K562 (cell line): ENCODE measurements around the gene LMO4. TPM values are rescaled to one million over a fixed set of nuclear protein-coding genes. Genes with fewer than 3 reads are reported as not detected.

Experiments used
- ATAC-seq: fragments of 200-7000 bp; cut with Tn5 transposase; 3 replicates; pipeline ENCODE4 v1.9.1; 2020; ENCODE audit warnings: moderate library complexity
- BruUV-seq: library from RNA; stranded (reverse); fragments of 400-500 nt; replicated peaks from 2 replicates; lab custom pipeline; 2021; lab: Mats Ljungman, UMichigan
- CTCF ChIA-PET: fragments of 300-600 bp; formaldehyde crosslinking; extraction: SDS; loops from one replicate; lab custom pipeline; 2021; ENCODE audit warnings: low intra/inter-chr PET ratio; lab: Yijun Ruan, JAX
- POLR2A ChIA-PET: fragments of 300-600, 350-650 bp; sonication (Branson Sonifier 250); formaldehyde crosslinking; extraction: SDS; loops from one replicate; lab custom pipeline; 2021; ENCODE audit warnings: antibody characterized with exemption, inconsistent platforms; lab: Yijun Ruan, JAX
- DNase-seq, 4 experiments: peaks; one replicate each; pipeline versions ENCODE4 v3.0.0 to v3.0.0-alpha.2; 2011 to 2018; ENCODE audit warnings: low spot score in 3 of 4, mixed read lengths in 3 of 4; ENCODE audit errors: extremely low read depth in 1 of 4
- FAIRE-seq: peaks from 2 replicates; lab custom pipeline; 2011; peaks lifted over from hg19 to GRCh38; lab: Jason Lieb, UNC
- H2AFZ ChIP-seq: 2 replicates; pipeline ENCODE4 v1.6.0; 2011; ENCODE audit warnings: low read depth, low read length, control low read depth, inconsistent platforms
- H3K27ac ChIP-seq: fragments of 200-600 bp; 3 replicates; pipeline ENCODE4 v1.8.0; 2011; ENCODE audit warnings: low read depth, mild to moderate bottlenecking, control low read depth, inconsistent platforms, low read length, moderate library complexity, mixed read lengths; ENCODE audit errors: extremely low read depth
- H3K27me3 ChIP-seq, 2 experiments: fragments of 300-600 bp in 1 of 2; 2 replicates in 1 of 2; 3 replicates in 1 of 2; pipeline versions ENCODE4 v1.6.0 to v1.8.0; 2011; ENCODE audit warnings: inconsistent platforms in 2 of 2, low read length in 2 of 2, mild to moderate bottlenecking in 1 of 2, mixed read lengths in 1 of 2, moderate library complexity in 1 of 2; ENCODE audit not compliant: control insufficient read depth in 2 of 2, insufficient read depth in 2 of 2
- H3K36me3 ChIP-seq: fragments of 300-600 bp; 3 replicates; pipeline ENCODE4 v1.8.0; 2011; ENCODE audit warnings: mild to moderate bottlenecking, low read length, inconsistent platforms; ENCODE audit not compliant: control insufficient read depth, insufficient read depth
- H3K4me1 ChIP-seq, 2 experiments: fragments of 200-600 bp in 1 of 2; replicated peaks in 1 of 2; 2 replicates in 1 of 2; 3 replicates in 1 of 2; pipeline versions ENCODE4 v1.5.1 to v1.8.0; 2011; ENCODE audit warnings: inconsistent platforms in 2 of 2, low read length in 2 of 2, mild to moderate bottlenecking in 1 of 2, mixed read lengths in 1 of 2, moderate library complexity in 1 of 2; ENCODE audit not compliant: control insufficient read depth in 2 of 2, insufficient read depth in 2 of 2
- H3K4me2 ChIP-seq: 2 replicates; pipeline ENCODE4 v1.6.1; 2011; ENCODE audit warnings: low read length, control low read depth, inconsistent platforms, mixed read lengths; ENCODE audit not compliant: insufficient read depth
- H3K4me3 ChIP-seq: fragments of 200-600 bp; sonication (generic), shearing (Covaris generic); 2 replicates; pipeline ENCODE4 v1.5.1; 2016; ENCODE audit warnings: control low read depth, inconsistent platforms
- H3K79me2 ChIP-seq: fragments of 200-600 bp; 3 replicates; pipeline ENCODE4 v1.8.0; 2011; ENCODE audit warnings: low read length, inconsistent platforms; ENCODE audit not compliant: control insufficient read depth, insufficient read depth
- H3K9ac ChIP-seq, 2 experiments: 2 replicates each; pipeline versions ENCODE4 v1.6.0 to v1.6.1; 2011; ENCODE audit warnings: low read depth in 2 of 2, low read length in 2 of 2, control low read depth in 1 of 2, inconsistent platforms in 1 of 2, mild to moderate bottlenecking in 1 of 2, mixed read lengths in 1 of 2; ENCODE audit not compliant: insufficient read depth in 1 of 2
- H3K9me1 ChIP-seq: one replicate; pipeline ENCODE4 v1.6.0; 2011; ENCODE audit warnings: inconsistent platforms, mild to moderate bottlenecking, low read length, moderate library complexity; ENCODE audit not compliant: control insufficient read depth, insufficient read depth
- H3K9me3 ChIP-seq: replicated peaks from 2 replicates; pipeline ENCODE4 v1.5.1; 2011; ENCODE audit warnings: low read depth, low read length, inconsistent platforms; ENCODE audit not compliant: control insufficient read depth, insufficient read depth
- H4K20me1 ChIP-seq: replicated peaks from 2 replicates; pipeline ENCODE4 v1.6.1; 2011; ENCODE audit warnings: low read length, inconsistent platforms, mixed read lengths; ENCODE audit not compliant: control insufficient read depth, insufficient read depth
- CCAR2 ChIP-seq: fragments of 200-400 bp; formaldehyde crosslinking; IDR thresholded peaks from 2 replicates; pipeline ENCODE4 v1.6.1; 2017; ENCODE audit warnings: mild to moderate bottlenecking, low read depth, low read length
- GATA2 ChIP-seq: sonication (generic); formaldehyde crosslinking; IDR thresholded peaks from 2 replicates; pipeline ENCODE4 v1.4.0; 2020; ENCODE audit warnings: mild to moderate bottlenecking, missing genetic modification reagents
- HSF4 ChIP-seq: fragments of 250-450 bp; sonication (Bioruptor Pico); IDR thresholded peaks from 2 replicates; pipeline ENCODE4 v2.1.2; 2022; ENCODE audit warnings: mild to moderate bottlenecking, moderate library complexity, borderline replicate concordance
- ILF3 ChIP-seq: fragments of 450-650 bp; IDR thresholded peaks from 2 replicates; pipeline ENCODE4 v1.6.1; 2018; ENCODE audit warnings: antibody characterized with exemption, mild to moderate bottlenecking, moderate library complexity, borderline replicate concordance
- TRIM24 ChIP-seq, 2 experiments: fragments of 450-650 bp; IDR thresholded peaks; 2 replicates each; pipeline ENCODE4 v1.6.1; 2016
- ZNF589 ChIP-seq: fragments of 200-800 bp; sonication (Bioruptor generic); IDR thresholded peaks from 2 replicates; pipeline ENCODE4 v1.6.1; 2016; ENCODE audit warnings: low read depth, missing genetic modification characterization, missing compliant biosample characterization
- ZNF830 ChIP-seq: fragments of 250-450 bp; sonication (Bioruptor Pico); IDR thresholded peaks from 2 replicates; pipeline ENCODE4 v1.5.0; 2021; ENCODE audit warnings: mild to moderate bottlenecking
- WGBS: fragments of 100-300 bp; shearing (Covaris generic); methylation state at CpG from one replicate; pipeline ENCODE4 v1.1.6; 2016; ENCODE audit warnings: low coverage, mixed read lengths; ENCODE audit not compliant: insufficient coverage; ENCODE audit errors: missing lambda C conversion rate; 5-methylcytosine and 5-hydroxymethylcytosine counted together
- in situ Hi-C: fragments of 300-500 bp; cut with MboI; formaldehyde crosslinking; loops from 4 replicates; pipeline ENCODE4 v1.15.0; 2018; ENCODE audit warnings: inconsistent platforms, mixed read lengths
- intact Hi-C: fragments of 100-400 bp; cut with micrococcal nuclease; formaldehyde crosslinking; loops from 2 replicates; pipeline ENCODE4 v1.14.2; 2022
- polyA plus RNA-seq, 8 experiments: library from polyadenylated mRNA; depleted of rRNA in 4 of 8; stranded (reverse) in 5 of 8; unstranded in 3 of 8; fragments of >200 nt; fragmentation: Nextera tagmentation in 2 of 8; fragmentation: Illumina TruSeq in 1 of 8; extraction: Ambion mirVana in 2 of 8; extraction: Trizol in 1 of 8; gene quantifications; 2 replicates each; pipeline versions ENCODE4 v1.2.1 to v1.2.3, GENCODE V29; 2011 to 2014; ENCODE audit warnings: inconsistent platforms in 1 of 8, missing spikeins in 1 of 8
- total RNA-seq, 7 experiments: library from RNA; depleted of rRNA in 6 of 7; stranded (reverse); fragments of >200 nt in 6 of 7; fragmentation: Illumina TruSeq in 2 of 7; extraction: Trizol in 2 of 7; gene quantifications; 2 replicates each; pipeline versions ENCODE4 v1.2.1 to v1.2.3, GENCODE V29; 2011 to 2021; ENCODE audit warnings: low replicate concordance in 1 of 7

Gene LMO4
- total and polyA plus RNA-seq, 9 of the 15 experiments (the other 6 are each of a cell fraction or from before 2014, with no cell fraction given) = 3.1 to 35.3 (median 22.4) TPM

GRCh38 chr1:87362834-87363426 is 34.2 kb downstream of the LMO4 start (continued):
- TF ChIP-seq ZNF589 (CRISPR knock-in tag) (no peak), TRIM24 (IDR thresholded peaks at IDR 0.05) (no peak), HSF4 (CRISPR knock-in tag) (no peak)

- Histone ChIP-seq H3K4me1 (peaks cover 0 to 5% of the 10 kb centered on the region in 2 experiments; a peak in 3 of 5 replicates), H4K20me1 (no peaks in the 10 kb centered on the region), H3K27me3 (peaks cover 0 to 6% of the 10 kb centered on the region in 2 experiments; a peak in 3 of 5 replicates), H3K4me2 (no peak overlapping the region), H3K9me3 (no peaks in the 10 kb centered on the region), H3K36me3 (no peaks in the 10 kb centered on the region), H2AFZ (no peak overlapping the region), H3K4me3 (no peak overlapping the region), H3K79me2 (no peaks in the 10 kb centered on the region), H3K9ac (no peak overlapping the region), H3K9me1 (no peaks in the 10 kb centered on the region), H3K27ac (no peak overlapping the region)
- no peak for DNase-seq
- ChIA-PET CTCF (no interaction called here), POLR2A (interaction anchor here (1.4 kb wide), 1 partner anchor 22 kb away, joined by 3 read pairs; no protein-coding TSS in a partner anchor)
- intact Hi-C loops (no loop called here), in situ Hi-C loops (no loop called here)
- ATAC-seq = no peak
- WGBS = 0% methylated on average over 3 of the region's 3 CpGs
- TF ChIP-seq ZNF830 (no peak), CCAR2 (no peak), ILF3 (no peak), GATA2 (CRISPR knock-in tag) (no peak)
- no peak for FAIRE-seq
- BruUV-seq = no TSS peak
Measured at GRCh38 chr1:87367549-87367948, 38.9 kb downstream of the LMO4 start.
